Measurements from ENCODE around the gene LUZP1.
A peak's percentile ranks its signal among the peaks of the same experiment; 100 is the strongest.

The LUZP1 gene

DNA sequence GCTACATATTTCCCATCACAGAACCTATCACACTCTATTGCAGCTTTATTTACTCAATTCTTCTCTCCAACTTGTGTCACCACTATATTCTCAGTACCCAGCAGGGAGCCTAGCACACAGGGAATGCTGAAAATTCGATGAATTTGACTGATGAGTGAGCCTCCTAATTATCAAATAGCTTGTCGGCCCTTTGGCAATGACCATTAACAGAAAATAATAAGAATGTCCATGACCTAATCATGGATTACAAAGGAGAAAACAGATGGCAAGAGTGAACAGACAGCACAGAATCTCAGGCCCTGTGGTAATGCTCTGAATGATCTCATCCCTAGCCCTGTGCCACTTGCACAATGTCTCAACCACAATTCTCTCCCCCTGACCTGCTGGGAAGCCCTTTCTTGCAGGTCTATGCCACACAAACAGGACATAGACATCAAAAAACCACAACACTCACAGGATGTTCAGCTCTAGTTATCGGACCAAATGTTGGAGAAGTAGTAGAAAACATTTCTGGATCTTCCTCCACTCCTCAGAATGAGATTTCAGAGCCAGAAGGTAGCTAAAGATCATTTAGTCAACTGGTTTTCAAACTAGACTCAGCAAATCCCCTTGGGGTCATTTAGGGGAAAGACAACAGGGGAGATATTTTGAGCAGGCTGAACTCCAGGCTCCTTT is 68.4 kb downstream of the LUZP1 start (continued):
- TF ChIP-seq ZFP69B (tag by site-specific recombination; IDR thresholded peaks at IDR 0.05) (no peak), ZNF544 (tag by site-specific recombination; IDR thresholded peaks at IDR 0.05) (no peak), KLF1 (tag by site-specific recombination; IDR thresholded peaks at IDR 0.05) (no peak), ZFP41 (tag by site-specific recombination; IDR thresholded peaks at IDR 0.05; ENCODE audit: borderline replicate concordance) (no peak), GLIS2 (tag by site-specific recombination; IDR thresholded peaks at IDR 0.05) (no peak), OSR2 (tag by site-specific recombination; IDR thresholded peaks at IDR 0.05) (no peak), ZNF548 (tag by site-specific recombination; IDR thresholded peaks at IDR 0.05) (no peak), HOXD13 (CRISPR knock-in tag; IDR thresholded peaks at IDR 0.05; ENCODE audit: borderline replicate concordance) (no peak), ZXDB (tag by site-specific recombination; IDR thresholded peaks at IDR 0.05) (0 out of 2 replicates have a peak, but pooled peaks have one; percentile 22), ZBTB21 (tag by site-specific recombination; IDR thresholded peaks at IDR 0.05) (peak; percentile 64), SCRT2 (tag by site-specific recombination; IDR thresholded peaks at IDR 0.05) (peak; percentile 48; the same call in 1 of the 2 replicates), REPIN1 (tag by site-specific recombination; IDR thresholded peaks at IDR 0.05; ENCODE audit: low read depth) (no peak), ZNF2 (tag by site-specific recombination; IDR thresholded peaks at IDR 0.05) (0 out of 2 replicates have a peak, but pooled peaks have one; percentile 64), PRDM1 (tag by site-specific recombination; IDR thresholded peaks at IDR 0.05) (peak; percentile 76), TRIM28 (IDR thresholded peaks at IDR 0.05; ENCODE audit: borderline replicate concordance, low read length) (peak; percentile 73; the same call in 1 of the 2 replicates), FEZF1 (tag by site-specific recombination; IDR thresholded peaks at IDR 0.05) (no peak), ZNF423 (tag by site-specific recombination; IDR thresholded peaks at IDR 0.05) (no peak), GLI4 (tag by site-specific recombination; IDR thresholded peaks at IDR 0.05) (no peak), ZNF600 (tag by site-specific recombination; IDR thresholded peaks at IDR 0.05) (peak; percentile 77)
- TF ChIP-seq, protein P1, sequence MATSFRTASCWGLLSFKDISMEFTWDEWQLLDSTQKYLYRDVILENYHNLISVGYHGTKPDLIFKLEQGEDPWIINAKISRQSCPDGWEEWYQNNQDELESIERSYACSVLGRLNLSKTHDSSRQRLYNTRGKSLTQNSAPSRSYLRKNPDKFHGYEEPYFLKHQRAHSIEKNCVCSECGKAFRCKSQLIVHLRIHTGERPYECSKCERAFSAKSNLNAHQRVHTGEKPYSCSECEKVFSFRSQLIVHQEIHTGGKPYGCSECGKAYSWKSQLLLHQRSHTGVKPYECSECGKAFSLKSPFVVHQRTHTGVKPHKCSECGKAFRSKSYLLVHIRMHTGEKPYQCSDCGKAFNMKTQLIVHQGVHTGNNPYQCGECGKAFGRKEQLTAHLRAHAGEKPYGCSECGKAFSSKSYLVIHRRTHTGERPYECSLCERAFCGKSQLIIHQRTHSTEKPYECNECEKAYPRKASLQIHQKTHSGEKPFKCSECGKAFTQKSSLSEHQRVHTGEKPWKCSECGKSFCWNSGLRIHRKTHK (tag by site-specific recombination; IDR thresholded peaks at IDR 0.05), result no peak
- TF ChIP-seq, protein P2, sequence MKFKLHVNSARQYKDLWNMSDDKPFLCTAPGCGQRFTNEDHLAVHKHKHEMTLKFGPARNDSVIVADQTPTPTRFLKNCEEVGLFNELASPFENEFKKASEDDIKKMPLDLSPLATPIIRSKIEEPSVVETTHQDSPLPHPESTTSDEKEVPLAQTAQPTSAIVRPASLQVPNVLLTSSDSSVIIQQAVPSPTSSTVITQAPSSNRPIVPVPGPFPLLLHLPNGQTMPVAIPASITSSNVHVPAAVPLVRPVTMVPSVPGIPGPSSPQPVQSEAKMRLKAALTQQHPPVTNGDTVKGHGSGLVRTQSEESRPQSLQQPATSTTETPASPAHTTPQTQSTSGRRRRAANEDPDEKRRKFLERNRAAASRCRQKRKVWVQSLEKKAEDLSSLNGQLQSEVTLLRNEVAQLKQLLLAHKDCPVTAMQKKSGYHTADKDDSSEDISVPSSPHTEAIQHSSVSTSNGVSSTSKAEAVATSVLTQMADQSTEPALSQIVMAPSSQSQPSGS (tag by site-specific recombination; IDR thresholded peaks at IDR 0.05; ENCODE audit: low read depth), result peak; percentile 85
- TF ChIP-seq, protein P3, sequence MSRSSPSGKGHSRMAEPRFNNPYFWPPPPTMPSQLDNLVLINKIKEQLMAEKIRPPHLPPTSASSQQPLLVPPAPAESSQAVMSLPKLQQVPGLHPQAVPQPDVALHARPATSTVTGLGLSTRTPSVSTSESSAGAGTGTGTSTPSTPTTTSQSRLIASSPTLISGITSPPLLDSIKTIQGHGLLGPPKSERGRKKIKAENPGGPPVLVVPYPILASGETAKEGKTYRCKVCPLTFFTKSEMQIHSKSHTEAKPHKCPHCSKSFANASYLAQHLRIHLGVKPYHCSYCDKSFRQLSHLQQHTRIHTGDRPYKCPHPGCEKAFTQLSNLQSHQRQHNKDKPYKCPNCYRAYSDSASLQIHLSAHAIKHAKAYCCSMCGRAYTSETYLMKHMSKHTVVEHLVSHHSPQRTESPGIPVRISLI (tag by site-specific recombination; IDR thresholded peaks at IDR 0.05), result no peak
- TF ChIP-seq, protein P4, sequence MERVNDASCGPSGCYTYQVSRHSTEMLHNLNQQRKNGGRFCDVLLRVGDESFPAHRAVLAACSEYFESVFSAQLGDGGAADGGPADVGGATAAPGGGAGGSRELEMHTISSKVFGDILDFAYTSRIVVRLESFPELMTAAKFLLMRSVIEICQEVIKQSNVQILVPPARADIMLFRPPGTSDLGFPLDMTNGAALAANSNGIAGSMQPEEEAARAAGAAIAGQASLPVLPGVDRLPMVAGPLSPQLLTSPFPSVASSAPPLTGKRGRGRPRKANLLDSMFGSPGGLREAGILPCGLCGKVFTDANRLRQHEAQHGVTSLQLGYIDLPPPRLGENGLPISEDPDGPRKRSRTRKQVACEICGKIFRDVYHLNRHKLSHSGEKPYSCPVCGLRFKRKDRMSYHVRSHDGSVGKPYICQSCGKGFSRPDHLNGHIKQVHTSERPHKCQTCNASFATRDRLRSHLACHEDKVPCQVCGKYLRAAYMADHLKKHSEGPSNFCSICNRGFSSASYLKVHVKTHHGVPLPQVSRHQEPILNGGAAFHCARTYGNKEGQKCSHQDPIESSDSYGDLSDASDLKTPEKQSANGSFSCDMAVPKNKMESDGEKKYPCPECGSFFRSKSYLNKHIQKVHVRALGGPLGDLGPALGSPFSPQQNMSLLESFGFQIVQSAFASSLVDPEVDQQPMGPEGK (tag by site-specific recombination; IDR thresholded peaks at IDR 0.05), result peak; percentile 82
- TF ChIP-seq, protein P5, sequence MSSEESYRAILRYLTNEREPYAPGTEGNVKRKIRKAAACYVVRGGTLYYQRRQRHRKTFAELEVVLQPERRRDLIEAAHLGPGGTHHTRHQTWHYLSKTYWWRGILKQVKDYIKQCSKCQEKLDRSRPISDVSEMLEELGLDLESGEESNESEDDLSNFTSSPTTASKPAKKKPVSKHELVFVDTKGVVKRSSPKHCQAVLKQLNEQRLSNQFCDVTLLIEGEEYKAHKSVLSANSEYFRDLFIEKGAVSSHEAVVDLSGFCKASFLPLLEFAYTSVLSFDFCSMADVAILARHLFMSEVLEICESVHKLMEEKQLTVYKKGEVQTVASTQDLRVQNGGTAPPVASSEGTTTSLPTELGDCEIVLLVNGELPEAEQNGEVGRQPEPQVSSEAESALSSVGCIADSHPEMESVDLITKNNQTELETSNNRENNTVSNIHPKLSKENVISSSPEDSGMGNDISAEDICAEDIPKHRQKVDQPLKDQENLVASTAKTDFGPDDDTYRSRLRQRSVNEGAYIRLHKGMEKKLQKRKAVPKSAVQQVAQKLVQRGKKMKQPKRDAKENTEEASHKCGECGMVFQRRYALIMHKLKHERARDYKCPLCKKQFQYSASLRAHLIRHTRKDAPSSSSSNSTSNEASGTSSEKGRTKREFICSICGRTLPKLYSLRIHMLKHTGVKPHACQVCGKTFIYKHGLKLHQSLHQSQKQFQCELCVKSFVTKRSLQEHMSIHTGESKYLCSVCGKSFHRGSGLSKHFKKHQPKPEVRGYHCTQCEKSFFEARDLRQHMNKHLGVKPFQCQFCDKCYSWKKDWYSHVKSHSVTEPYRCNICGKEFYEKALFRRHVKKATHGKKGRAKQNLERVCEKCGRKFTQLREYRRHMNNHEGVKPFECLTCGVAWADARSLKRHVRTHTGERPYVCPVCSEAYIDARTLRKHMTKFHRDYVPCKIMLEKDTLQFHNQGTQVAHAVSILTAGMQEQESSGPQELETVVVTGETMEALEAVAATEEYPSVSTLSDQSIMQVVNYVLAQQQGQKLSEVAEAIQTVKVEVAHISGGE (tag by site-specific recombination; conservative IDR thresholded peaks at IDR 0.05; ENCODE audit: low read depth), result no peak
- TF ChIP-seq, protein P6, sequence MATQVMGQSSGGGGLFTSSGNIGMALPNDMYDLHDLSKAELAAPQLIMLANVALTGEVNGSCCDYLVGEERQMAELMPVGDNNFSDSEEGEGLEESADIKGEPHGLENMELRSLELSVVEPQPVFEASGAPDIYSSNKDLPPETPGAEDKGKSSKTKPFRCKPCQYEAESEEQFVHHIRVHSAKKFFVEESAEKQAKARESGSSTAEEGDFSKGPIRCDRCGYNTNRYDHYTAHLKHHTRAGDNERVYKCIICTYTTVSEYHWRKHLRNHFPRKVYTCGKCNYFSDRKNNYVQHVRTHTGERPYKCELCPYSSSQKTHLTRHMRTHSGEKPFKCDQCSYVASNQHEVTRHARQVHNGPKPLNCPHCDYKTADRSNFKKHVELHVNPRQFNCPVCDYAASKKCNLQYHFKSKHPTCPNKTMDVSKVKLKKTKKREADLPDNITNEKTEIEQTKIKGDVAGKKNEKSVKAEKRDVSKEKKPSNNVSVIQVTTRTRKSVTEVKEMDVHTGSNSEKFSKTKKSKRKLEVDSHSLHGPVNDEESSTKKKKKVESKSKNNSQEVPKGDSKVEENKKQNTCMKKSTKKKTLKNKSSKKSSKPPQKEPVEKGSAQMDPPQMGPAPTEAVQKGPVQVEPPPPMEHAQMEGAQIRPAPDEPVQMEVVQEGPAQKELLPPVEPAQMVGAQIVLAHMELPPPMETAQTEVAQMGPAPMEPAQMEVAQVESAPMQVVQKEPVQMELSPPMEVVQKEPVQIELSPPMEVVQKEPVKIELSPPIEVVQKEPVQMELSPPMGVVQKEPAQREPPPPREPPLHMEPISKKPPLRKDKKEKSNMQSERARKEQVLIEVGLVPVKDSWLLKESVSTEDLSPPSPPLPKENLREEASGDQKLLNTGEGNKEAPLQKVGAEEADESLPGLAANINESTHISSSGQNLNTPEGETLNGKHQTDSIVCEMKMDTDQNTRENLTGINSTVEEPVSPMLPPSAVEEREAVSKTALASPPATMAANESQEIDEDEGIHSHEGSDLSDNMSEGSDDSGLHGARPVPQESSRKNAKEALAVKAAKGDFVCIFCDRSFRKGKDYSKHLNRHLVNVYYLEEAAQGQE (tag by site-specific recombination; IDR thresholded peaks at IDR 0.05), result no peak
- TF ChIP-seq, protein P7, sequence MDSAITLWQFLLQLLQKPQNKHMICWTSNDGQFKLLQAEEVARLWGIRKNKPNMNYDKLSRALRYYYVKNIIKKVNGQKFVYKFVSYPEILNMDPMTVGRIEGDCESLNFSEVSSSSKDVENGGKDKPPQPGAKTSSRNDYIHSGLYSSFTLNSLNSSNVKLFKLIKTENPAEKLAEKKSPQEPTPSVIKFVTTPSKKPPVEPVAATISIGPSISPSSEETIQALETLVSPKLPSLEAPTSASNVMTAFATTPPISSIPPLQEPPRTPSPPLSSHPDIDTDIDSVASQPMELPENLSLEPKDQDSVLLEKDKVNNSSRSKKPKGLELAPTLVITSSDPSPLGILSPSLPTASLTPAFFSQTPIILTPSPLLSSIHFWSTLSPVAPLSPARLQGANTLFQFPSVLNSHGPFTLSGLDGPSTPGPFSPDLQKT (IDR thresholded peaks at IDR 0.05; ENCODE audit: borderline replicate concordance, low read depth, low read length), result no peak
